Spleen (tissue), 7 donors: Measurements from ENCODE around the gene PPP1R16B.

Source experiments
- CTCF ChIP-seq, 11 experiments: fragments of 200-600 bp in 7 of 11; fragments of 450-650 bp in 4 of 11; sonication (generic) in 4 of 11; IDR thresholded peaks in 8 of 11; conservative IDR thresholded peaks in 3 of 11; 1 replicate in 7 of 11; 2 replicates in 4 of 11; pipeline versions ENCODE4 v1.4.0 to v1.8.0; 2016 to 2021; ENCODE audit warnings: antibody characterized with exemption in 11 of 11, inconsistent platforms in 4 of 11, mild to moderate bottlenecking in 1 of 11
- POLR2A ChIP-seq, 3 donors: fragments of 450-650 bp; IDR thresholded peaks; one replicate each; pipeline ENCODE4 v1.5.1; 2017; ENCODE audit warnings: antibody characterized with exemption in 3 of 3, mild to moderate bottlenecking in 1 of 3
- POLR2AphosphoS5 ChIP-seq, 3 donors: sonication (generic); formaldehyde crosslinking; IDR thresholded peaks; one replicate each; pipeline ENCODE4 v1.5.1; 2017; ENCODE audit warnings: antibody characterized with exemption in 3 of 3
- donor health status: DM: no; HTN: no; CAD: no; lungs with moderate emphysema.
- donor health status: DM: no; HTN: no; CAD: no.
- donor health status: DM: no; HTN: no; CAD: no.

GRCh38 chr20:38839563-38839962, 34.1 kb downstream of the PPP1R16B start:
- TF ChIP-seq CTCF (IDR thresholded peaks at IDR 0.05 in 8 of 11, conservative IDR thresholded peaks at IDR 0.05 in 3 of 11), result no peak
- no peak for TF ChIP-seq POLR2AphosphoS5 (IDR thresholded peaks at IDR 0.05)
- no peak for TF ChIP-seq POLR2A (IDR thresholded peaks at IDR 0.05)
